ENCODE results near the gene P4HTM.
"Not testable (repeated sequence)": the region's sequence is repeated elsewhere in the genome, so short reads cannot be mapped to it uniquely, and the experiment has no call there.

P4HTM gene

GRCh38 chr3:48984663-48985062, 5.4 kb upstream of the P4HTM start:
- no peak for DNase-seq

GRCh38 chr3:48985831-48986376, 4.1 kb upstream of the P4HTM start:
- no peak for DNase-seq

- no peak for DNase-seq
Measured at GRCh38 chr3:48989126-48989795, 780 bp upstream of the P4HTM start.

GRCh38 chr3:48990636-48991469, 812 bp downstream of the P4HTM start:
- no peak for DNase-seq

GRCh38 chr3:48991851-48992545, 2.0 kb downstream of the P4HTM start:
- no peak for DNase-seq

GRCh38 chr3:48993834-48994233, 3.8 kb downstream of the P4HTM start:
- DNase-seq = no peak

- no peak for DNase-seq
Measured at GRCh38 chr3:48996640-48997039, 6.6 kb downstream of the P4HTM start.

- DNase-seq = no peak
Measured at GRCh38 chr3:48997102-48997635, 7.1 kb downstream of the P4HTM start.

- no peak for DNase-seq
Measured at GRCh38 chr3:48997714-48998637, 7.9 kb downstream of the P4HTM start.

- no peak for DNase-seq
Measured at GRCh38 chr3:48999085-48999858, 9.2 kb downstream of the P4HTM start.

GRCh38 chr3:49001155-49001554, 11.1 kb downstream of the P4HTM start:
- no peak for DNase-seq

GRCh38 chr3:49004352-49005302, 14.6 kb downstream of the P4HTM start:
- DNase-seq = no peak

GRCh38 chr3:49005303-49005680, 15.3 kb downstream of the P4HTM start:
- DNase-seq = no peak

GRCh38 chr3:49005998-49006397, 16.0 kb downstream of the P4HTM start:
- DNase-seq = no peak

- DNase-seq = no peak
Measured at GRCh38 chr3:49006408-49007067, 16.5 kb downstream of the P4HTM start.

- DNase-seq = peak; percentile 94 to 96
Measured at GRCh38 chr3:49007068-49007770, 17.2 kb downstream of the P4HTM start, which contains the start of gene WDR6. Gene WDR6 (plus strand): TSS chr3:49007391. CDS start chr3:49007432, 41 bp downstream.

- peak; percentile 87 to 91 for DNase-seq
Measured at GRCh38 chr3:49007771-49008528, 17.9 kb downstream of the P4HTM start.

GRCh38 chr3:49008627-49009026, 18.6 kb downstream of the P4HTM start:
- DNase-seq = not testable (repeated sequence)

All from activated CD4-positive, alpha-beta T cell treated with anti-CD3 and anti-CD28 coated beads, Interleukin-2, amount 50 U/mL, for 4 hours (primary cell).